OCI-LY7 (cell line): ENCODE measurements around the gene PIEZO2. TPM values are rescaled to one million over a fixed set of nuclear protein-coding genes. Genes with fewer than 3 reads are reported as not detected.

ENCODE experiments used
- BruUV-seq: library from RNA; stranded (reverse); fragments of 400-500 nt; replicated peaks from 2 replicates; lab custom pipeline; 2021; lab: Mats Ljungman, UMichigan
- CTCF ChIA-PET: fragments of 300-600 bp; sonication (Branson Sonifier 250); formaldehyde crosslinking; loops from one replicate; lab custom pipeline; 2022; ENCODE audit warnings: antibody characterized with exemption; ENCODE audit not compliant: unreplicated experiment; lab: Charles Lee
- POLR2A ChIA-PET: fragments of 300-600 bp; sonication (Branson Sonifier 250); formaldehyde crosslinking; loops from one replicate; lab custom pipeline; 2022; ENCODE audit warnings: antibody characterized with exemption; lab: Charles Lee
- DNase-seq: peaks from one replicate; pipeline ENCODE4 v3.0.0-alpha.2; 2015; ENCODE audit warnings: low spot score
- H2AFZ ChIP-seq: fragments of 200-600 bp; sonication (generic), shearing (Covaris generic); 2 replicates; pipeline ENCODE4 v1.6.1; 2014; ENCODE audit warnings: mild to moderate bottlenecking, antibody characterized with exemption, low read length, moderate library complexity
- H3K27ac ChIP-seq: fragments of 200-600 bp; sonication (generic); 2 replicates; pipeline ENCODE4 v1.5.1; 2014; ENCODE audit warnings: mixed run types, low read depth, mild to moderate bottlenecking, moderate library complexity, low read length, inconsistent platforms; ENCODE audit not compliant: poor library complexity, severe bottlenecking
- H3K36me3 ChIP-seq: fragments of 200-600 bp; sonication (generic); 2 replicates; pipeline ENCODE4 v1.6.1; 2014; ENCODE audit warnings: mild to moderate bottlenecking, antibody characterized with exemption, low read length, moderate library complexity, mixed read lengths; ENCODE audit not compliant: insufficient read depth
- H3K4me1 ChIP-seq: fragments of 200-600 bp; sonication (generic); 2 replicates; pipeline ENCODE4 v1.5.1; 2014; ENCODE audit warnings: mild to moderate bottlenecking, low read length; ENCODE audit not compliant: insufficient read depth, poor library complexity, severe bottlenecking
- H3K4me2 ChIP-seq: fragments of 200-600 bp; sonication (generic); 2 replicates; pipeline ENCODE4 v1.6.1; 2014; ENCODE audit warnings: mild to moderate bottlenecking, low read length
- H3K4me3 ChIP-seq: fragments of 200-600 bp; sonication (generic); 2 replicates; pipeline ENCODE4 v1.5.1; 2014; ENCODE audit warnings: mild to moderate bottlenecking, low read depth, low read length; ENCODE audit not compliant: poor library complexity, severe bottlenecking
- H3K79me2 ChIP-seq: fragments of 200-600 bp; sonication (generic); 2 replicates; pipeline ENCODE4 v1.6.1; 2016; ENCODE audit warnings: low read depth, mild to moderate bottlenecking, low read length, moderate library complexity, mixed read lengths; ENCODE audit not compliant: insufficient read depth
- H3K9me2 ChIP-seq: fragments of 200-600 bp; sonication (generic); 2 replicates; pipeline ENCODE4 v1.6.1; 2016; ENCODE audit warnings: mild to moderate bottlenecking, low read length, mixed read lengths; ENCODE audit not compliant: insufficient read depth
- H3K9me3 ChIP-seq: fragments of 200-600 bp; sonication (generic); 2 replicates; pipeline ENCODE4 v1.6.1; 2014; ENCODE audit warnings: mild to moderate bottlenecking, mixed run types, low read length, mixed read lengths
- H4K20me1 ChIP-seq: fragments of 200-600 bp; sonication (generic); 2 replicates; pipeline ENCODE4 v1.6.1; 2014; ENCODE audit warnings: mild to moderate bottlenecking, antibody characterized with exemption, low read length, moderate library complexity, mixed read lengths; ENCODE audit not compliant: insufficient read depth
- EZH2phosphoT487 ChIP-seq: fragments of 200-600 bp; sonication (generic); IDR thresholded peaks from 2 replicates; pipeline ENCODE4 v1.6.1; 2018; ENCODE audit warnings: low read depth, borderline replicate concordance, mild to moderate bottlenecking, mixed run types, antibody characterized with exemption, low read length, moderate library complexity, mixed read lengths
- intact Hi-C: fragments of 100-400 bp; cut with micrococcal nuclease; formaldehyde crosslinking; loops from one replicate; pipeline ENCODE4 v1.10.0; 2022; ENCODE audit not compliant: unreplicated experiment
- total RNA-seq, 2 experiments: library from RNA; depleted of rRNA in 1 of 2; stranded (reverse); fragments of >200 nt in 1 of 2; shearing (Covaris generic) in 1 of 2; gene quantifications; 2 replicates each; pipeline ENCODE4 v1.2.3, GENCODE V29; 2014 to 2022
- TF ChIP-seq, protein P1 (sequence below): fragments of 200-600 bp; sonication (generic); conservative IDR thresholded peaks from 2 replicates; pipeline ENCODE4 v1.5.1; 2014; ENCODE audit warnings: mild to moderate bottlenecking, antibody characterized with exemption, low read length, moderate library complexity, mixed read lengths

Gene PIEZO2
- total RNA-seq, 2 experiments from 2014 or later = 0.95 to 3.3 TPM

DNA sequence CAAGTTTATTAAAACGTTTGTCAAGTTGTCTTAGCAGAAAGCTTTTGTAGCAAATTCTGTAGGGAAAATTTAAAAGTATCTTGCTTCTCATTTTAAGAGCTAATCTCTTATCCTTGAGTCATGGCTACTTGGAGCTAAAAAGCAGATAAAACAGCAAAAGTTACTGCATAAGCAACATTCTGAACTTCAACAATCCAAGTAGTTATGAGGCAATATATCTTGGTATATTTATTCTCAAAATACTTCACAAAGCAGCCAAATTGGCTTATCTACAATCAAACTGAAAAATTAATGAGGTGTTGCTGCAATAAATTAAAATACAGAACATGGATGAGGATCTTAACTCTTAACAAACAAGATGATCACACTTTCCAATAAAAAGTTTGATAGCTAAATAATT, 306.5 kb downstream of the PIEZO2 start:
- no peak overlapping the region for H3K27ac ChIP-seq
- no peak overlapping the region for H3K4me3 ChIP-seq
- TF ChIP-seq, protein P1, sequence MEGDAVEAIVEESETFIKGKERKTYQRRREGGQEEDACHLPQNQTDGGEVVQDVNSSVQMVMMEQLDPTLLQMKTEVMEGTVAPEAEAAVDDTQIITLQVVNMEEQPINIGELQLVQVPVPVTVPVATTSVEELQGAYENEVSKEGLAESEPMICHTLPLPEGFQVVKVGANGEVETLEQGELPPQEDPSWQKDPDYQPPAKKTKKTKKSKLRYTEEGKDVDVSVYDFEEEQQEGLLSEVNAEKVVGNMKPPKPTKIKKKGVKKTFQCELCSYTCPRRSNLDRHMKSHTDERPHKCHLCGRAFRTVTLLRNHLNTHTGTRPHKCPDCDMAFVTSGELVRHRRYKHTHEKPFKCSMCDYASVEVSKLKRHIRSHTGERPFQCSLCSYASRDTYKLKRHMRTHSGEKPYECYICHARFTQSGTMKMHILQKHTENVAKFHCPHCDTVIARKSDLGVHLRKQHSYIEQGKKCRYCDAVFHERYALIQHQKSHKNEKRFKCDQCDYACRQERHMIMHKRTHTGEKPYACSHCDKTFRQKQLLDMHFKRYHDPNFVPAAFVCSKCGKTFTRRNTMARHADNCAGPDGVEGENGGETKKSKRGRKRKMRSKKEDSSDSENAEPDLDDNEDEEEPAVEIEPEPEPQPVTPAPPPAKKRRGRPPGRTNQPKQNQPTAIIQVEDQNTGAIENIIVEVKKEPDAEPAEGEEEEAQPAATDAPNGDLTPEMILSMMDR = no peak
- TF ChIP-seq EZH2phosphoT487 = no peak
- H4K20me1 ChIP-seq = no peaks in the 10 kb centered on the region
- no peaks in the 10 kb centered on the region for H3K79me2 ChIP-seq
- no TSS peak for BruUV-seq
- intact Hi-C loops = no loop called here
- no peaks in the 10 kb centered on the region for H3K4me1 ChIP-seq
- H3K9me2 ChIP-seq = no peaks in the 10 kb centered on the region
- POLR2A ChIA-PET = interaction anchor here (0.9 to 1.2 kb wide), 4 partner anchors 8 to 213 kb away, joined by 3 to 5 read pairs (median 4); no protein-coding TSS in a partner anchor
- H3K9me3 ChIP-seq = no peaks in the 10 kb centered on the region
- H3K36me3 ChIP-seq = no peaks in the 10 kb centered on the region
- H3K4me2 ChIP-seq = no peak overlapping the region
- no peak for DNase-seq
- H2AFZ ChIP-seq = no peak overlapping the region
- CTCF ChIA-PET = interaction anchor here (0.5 kb wide), 1 partner anchor 172 kb away, joined by 3 read pairs; no protein-coding TSS in a partner anchor

DNA sequence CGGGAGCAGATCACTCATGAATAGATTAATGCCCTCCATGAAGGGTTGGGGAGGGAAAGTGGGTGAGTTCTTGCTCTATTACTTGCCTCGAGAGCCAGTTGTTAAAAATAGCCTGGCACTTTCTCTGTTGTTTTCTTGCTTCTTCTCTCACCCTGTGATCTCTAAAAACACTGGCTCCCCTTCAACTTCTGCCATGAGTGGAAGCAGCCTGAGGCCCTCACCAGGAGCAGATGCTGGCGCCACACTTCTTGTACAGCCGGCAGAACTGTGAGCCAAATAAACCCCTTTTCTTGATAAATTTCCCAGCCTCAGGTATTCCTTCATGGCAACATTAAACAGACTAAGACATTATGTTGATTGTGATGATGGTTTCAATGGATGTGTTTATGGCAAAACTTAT, 307.0 kb downstream of the PIEZO2 start:
- H3K4me1 ChIP-seq = no peaks in the 10 kb centered on the region
- no peaks in the 10 kb centered on the region for H3K9me3 ChIP-seq
- H3K79me2 ChIP-seq = no peaks in the 10 kb centered on the region
- BruUV-seq = no TSS peak
- H4K20me1 ChIP-seq = no peaks in the 10 kb centered on the region
- H3K36me3 ChIP-seq = no peaks in the 10 kb centered on the region
- no peak overlapping the region for H3K27ac ChIP-seq
- no peak overlapping the region for H3K4me2 ChIP-seq
- no peak overlapping the region for H3K4me3 ChIP-seq
- TF ChIP-seq EZH2phosphoT487 = no peak
- TF ChIP-seq, protein P1 = no peak
- ChIA-PET CTCF (no interaction called here), POLR2A (no interaction called here)
- H2AFZ ChIP-seq = no peak overlapping the region
- no peaks in the 10 kb centered on the region for H3K9me2 ChIP-seq
- DNase-seq = no peak
- intact Hi-C loops = no loop called here

DNA sequence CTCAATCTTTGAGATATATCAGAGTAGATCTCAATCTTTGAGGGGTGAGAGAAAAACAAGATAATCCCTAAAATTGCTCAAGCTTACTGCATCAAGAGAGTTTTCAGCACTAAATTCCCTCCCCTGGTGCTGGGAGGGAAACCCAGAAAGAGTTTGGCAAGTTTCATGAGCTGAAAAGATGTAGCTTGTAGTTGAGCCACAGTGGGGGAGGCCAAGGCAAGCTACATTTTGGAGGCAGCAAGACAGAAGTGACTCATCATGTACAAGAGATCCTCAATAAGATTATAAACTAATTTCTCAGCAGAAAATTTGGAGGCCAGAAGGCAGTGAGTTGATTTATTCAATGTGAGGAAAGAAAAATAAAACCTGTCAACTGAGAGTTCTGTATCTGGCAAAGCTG, 308.2 kb downstream of the PIEZO2 start:
- H3K36me3 ChIP-seq = no peaks in the 10 kb centered on the region
- ChIA-PET CTCF (no interaction called here), POLR2A (interaction anchor here (0.8 to 2.6 kb wide), 2 partner anchors 9 to 16 kb away, joined by 4 to 16 read pairs; no protein-coding TSS in a partner anchor)
- no peaks in the 10 kb centered on the region for H3K9me3 ChIP-seq
- BruUV-seq = no TSS peak
- DNase-seq = no peak
- no peaks in the 10 kb centered on the region for H3K79me2 ChIP-seq
- H3K9me2 ChIP-seq = no peaks in the 10 kb centered on the region
- no peak overlapping the region for H3K4me3 ChIP-seq
- no peaks in the 10 kb centered on the region for H4K20me1 ChIP-seq
- intact Hi-C loops = no loop called here
- no peaks in the 10 kb centered on the region for H3K4me1 ChIP-seq
- H2AFZ ChIP-seq = no peak overlapping the region
- no peak for TF ChIP-seq EZH2phosphoT487
- TF ChIP-seq, protein P1 = no peak
- no peak overlapping the region for H3K4me2 ChIP-seq
- no peak overlapping the region for H3K27ac ChIP-seq
